Fibroblast of mammary gland (primary cell): ENCODE measurements around the gene SYPL2.
"Not testable (repeated sequence)": the region's sequence is repeated elsewhere in the genome, so short reads cannot be mapped to it uniquely, and the experiment has no call there.

Experiments
- DNase-seq: peaks from one replicate; pipeline ENCODE4 v3.0.0-alpha.2; 2010; ENCODE audit warnings: low read depth
- H3K4me3 ChIP-seq: 2 replicates; pipeline ENCODE4 v1.5.1; 2011; ENCODE audit warnings: low read depth, mild to moderate bottlenecking, low read length, moderate library complexity; ENCODE audit not compliant: control insufficient read depth
- CTCF ChIP-seq: conservative IDR thresholded peaks from 2 replicates; pipeline ENCODE4 v1.5.1; 2011; ENCODE audit warnings: low read depth, low read length, inconsistent platforms; ENCODE audit not compliant: control insufficient read depth, insufficient read depth

Gene SYPL2

DNA sequence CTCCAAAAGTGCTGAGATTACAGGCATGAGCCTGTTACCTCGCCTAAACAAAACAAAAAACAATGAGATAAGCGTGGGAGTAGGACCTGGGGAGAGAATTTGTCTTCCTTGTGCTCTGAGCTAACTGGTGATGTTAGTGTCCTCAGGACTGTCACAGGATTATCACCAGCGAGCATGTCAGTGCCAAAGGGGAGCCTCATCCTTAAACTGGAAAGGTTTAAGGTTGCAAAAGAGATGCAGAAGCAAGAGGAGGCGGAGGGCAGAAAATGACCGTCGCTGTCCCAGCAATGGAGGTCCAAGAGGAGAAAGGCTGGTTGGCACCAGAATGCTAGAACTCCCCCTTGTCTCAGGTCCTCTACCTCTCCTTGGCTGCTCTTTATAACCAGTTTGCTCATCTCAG lies 3.9 kb downstream of the SYPL2 start:
- DNase-seq = no peak
- no peak overlapping the region for H3K4me3 ChIP-seq
- TF ChIP-seq CTCF = no peak

DNA sequence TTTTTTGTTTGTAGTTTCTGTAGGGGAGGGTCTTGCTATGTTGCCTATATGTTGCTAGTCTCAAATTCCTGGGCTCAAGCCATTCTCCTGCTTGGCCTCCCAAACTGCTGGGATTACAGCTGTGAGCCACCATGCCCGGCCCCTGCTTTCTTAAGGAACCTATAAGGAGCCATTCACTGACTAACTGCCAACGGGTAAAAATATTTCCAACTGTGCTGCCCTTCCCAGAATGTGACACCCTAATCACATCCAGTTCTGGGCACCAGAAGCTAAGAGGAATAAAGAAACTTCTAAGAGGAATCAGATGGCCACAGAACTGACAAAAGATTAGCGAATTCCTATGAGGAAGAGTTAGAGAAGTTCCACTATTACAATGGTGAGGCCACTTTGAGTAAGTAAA lies 6.4 kb downstream of the SYPL2 start:
- DNase-seq = no peak
- H3K4me3 ChIP-seq = no peak overlapping the region
- no peak for TF ChIP-seq CTCF

DNA sequence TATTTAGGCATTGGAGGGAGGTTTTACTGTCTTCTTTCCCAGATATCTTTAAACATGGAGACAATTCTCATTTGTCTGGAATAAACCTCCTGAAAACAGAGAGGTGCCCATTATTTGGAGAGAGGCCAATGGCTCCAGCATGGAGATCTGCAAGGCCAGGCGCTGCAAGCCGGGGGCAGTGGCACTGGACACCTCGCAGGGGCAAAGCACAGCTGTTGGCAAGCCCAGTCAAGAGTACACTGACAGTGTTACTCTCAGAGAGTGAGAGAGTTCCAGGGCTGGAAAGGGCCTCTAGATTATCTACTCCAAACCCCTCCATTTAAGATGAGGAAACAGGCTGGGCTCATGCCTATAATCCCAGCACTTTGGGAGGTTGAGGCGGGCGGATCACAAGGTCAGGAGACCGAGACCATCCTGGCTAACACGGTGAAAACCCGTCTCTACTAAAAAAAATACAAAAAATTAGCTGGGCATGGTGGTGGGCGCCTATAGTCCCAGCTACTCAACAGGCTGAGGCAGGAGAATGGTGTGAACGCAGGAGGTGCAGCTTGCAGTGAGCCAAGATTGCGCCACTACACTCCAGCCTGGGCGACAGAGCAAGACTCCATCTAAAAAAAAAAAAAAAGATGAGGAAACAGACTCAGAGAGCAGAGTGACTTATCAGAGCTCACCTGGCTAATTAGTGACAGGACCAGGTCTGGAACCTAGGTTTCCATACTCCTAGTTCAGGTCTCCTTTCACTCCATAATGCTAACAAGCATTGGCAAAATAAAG lies 7.1 kb downstream of the SYPL2 start:
- H3K4me3 ChIP-seq, DNase-seq: not testable (repeated sequence)

- H3K4me3 ChIP-seq = no peak overlapping the region
- TF ChIP-seq CTCF = no peak
- no peak for DNase-seq
Observed at GRCh38 chr1:109474697-109475096, 8.4 kb downstream of the SYPL2 start.

- no peak overlapping the region for H3K4me3 ChIP-seq
- no peak for TF ChIP-seq CTCF
- no peak for DNase-seq
Observed at GRCh38 chr1:109475261-109475660, 8.9 kb downstream of the SYPL2 start.

GRCh38 chr1:109476825-109477224 lies 10.5 kb downstream of the SYPL2 start:
- TF ChIP-seq CTCF = no peak
- DNase-seq = peak; percentile 51
- no peak overlapping the region for H3K4me3 ChIP-seq

GRCh38 chr1:109477821-109478220 lies 11.5 kb downstream of the SYPL2 start:
- no peak for DNase-seq
- TF ChIP-seq CTCF = no peak
- no peak overlapping the region for H3K4me3 ChIP-seq
